HG02610 (cell line): ENCODE measurements around the gene RNF222.
"Not testable (repeated sequence)": the region's sequence is repeated elsewhere in the genome, so short reads cannot be mapped to it uniquely, and the experiment has no call there.

Experiments used
- ATAC-seq: cut with Tn5 transposase; IDR thresholded peaks from one replicate; pipeline ENCODE4 v1.9.1; 2021; ENCODE audit warnings: mild to moderate bottlenecking, moderate library complexity; ENCODE audit not compliant: unreplicated experiment

The RNF222 gene

DNA sequence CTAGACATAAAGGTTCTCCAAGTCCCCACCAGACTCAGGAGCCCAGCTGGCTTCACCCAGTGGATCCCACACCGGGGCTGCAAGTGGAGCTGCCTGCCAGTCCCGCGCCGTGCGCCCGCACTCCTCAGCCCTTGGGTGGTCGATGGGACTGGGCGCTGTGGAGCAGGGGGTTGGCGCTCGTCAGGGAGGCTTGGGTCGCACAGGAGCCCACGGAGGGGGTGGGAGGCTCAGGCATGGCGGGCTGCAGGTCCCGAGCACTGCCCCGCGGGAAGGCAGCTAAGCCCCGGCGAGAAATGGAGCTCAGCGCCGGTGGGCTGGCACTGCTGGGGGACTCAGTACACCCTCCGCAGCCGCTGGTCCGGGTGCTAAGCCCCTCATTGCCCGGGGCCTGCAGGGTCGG lies 50.6 kb downstream of the RNF222 start:
- not testable (repeated sequence) for ATAC-seq

DNA sequence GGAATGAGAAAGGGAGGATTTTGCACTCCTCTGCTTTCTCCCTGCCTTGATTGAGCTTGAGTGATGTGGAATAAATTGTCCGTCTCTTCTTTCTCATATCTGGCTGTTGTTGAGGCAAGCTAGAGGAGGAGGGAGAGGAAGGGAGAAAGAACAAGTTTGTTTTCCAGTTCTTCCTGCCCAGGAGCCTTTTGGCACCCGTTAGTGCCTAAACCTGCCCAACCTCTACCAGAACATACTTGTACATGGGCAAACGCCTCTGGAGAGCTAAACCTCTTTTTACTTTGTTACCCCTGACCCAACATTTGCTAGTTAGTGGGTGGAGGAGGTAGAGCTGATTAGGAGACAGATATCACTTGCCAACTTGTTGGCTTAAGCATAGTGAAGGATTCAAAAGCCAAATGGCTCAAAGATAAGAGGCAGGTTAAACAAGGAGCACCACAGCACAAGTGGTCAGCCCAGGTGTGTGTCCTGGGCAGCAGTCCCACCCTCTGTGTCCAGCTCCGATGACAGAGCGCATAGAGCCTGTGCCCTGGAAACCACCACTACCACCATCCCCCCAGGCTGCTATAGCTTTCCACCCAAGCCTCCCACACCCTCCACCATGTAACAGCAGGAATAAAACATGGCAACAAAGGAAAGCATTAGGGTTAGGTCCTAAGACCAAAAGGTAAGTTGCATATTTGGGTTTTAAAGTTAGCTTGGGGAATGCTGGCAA lies 51.5 kb downstream of the RNF222 start:
- ATAC-seq, result no peak

DNA sequence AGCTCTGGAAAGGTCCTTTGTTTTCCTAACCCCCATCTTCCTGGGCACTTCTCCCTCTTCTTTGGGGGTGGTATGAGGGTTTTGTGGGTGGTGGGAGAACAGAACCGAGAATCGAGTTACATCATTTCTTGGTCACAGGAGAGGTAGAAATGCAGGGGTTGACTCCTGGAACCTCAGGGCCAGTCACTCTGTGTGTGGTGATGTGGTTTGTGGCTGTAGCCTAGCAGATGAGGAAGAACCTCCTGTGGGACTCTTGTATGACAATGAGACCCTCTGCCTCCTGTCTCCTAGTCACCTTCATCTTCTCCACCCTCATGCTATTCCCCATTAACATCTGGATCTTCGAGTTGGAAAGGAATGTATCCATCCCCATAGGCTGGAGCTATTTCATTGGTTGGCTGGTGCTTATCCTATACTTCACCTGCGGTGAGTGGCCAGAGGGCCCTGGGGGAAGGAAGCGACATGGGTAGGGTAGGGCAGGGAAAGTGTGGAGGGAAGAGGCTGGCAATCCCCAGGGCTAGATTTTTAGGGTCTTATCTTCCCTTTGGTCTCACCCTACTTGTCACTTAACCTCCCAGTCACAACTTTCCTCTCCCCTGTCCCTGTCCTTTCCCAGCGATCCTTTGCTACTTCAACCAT lies 52.5 kb downstream of the RNF222 start:
- no peak for ATAC-seq

DNA sequence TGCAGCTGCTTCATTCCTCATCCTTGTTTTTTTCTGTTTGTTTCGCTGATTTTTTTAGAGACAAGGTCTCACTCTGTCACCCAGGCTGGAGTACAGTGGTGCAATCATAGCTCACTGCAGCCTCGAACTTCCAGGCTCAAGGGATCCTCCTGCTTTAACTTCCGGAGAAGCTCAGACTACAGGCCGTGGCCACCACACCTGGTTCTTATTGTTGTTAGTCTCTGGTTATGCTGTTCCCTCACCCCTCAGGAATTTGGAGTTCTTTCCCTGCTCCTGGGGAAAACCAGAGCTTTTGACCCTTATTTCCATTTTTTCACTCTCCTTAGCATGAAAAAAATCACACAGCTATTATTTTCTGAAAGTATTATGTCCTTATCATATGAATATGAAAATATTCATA lies 56.2 kb downstream of the RNF222 start:
- no peak for ATAC-seq
